Neural cell (in vitro differentiated cells): ENCODE data around the gene CBFA2T3. TPM values are rescaled to one million over a fixed set of nuclear protein-coding genes. Genes with fewer than 3 reads are reported as not detected.

ENCODE experiments used
- H2AFZ ChIP-seq: fragments of 200-600, 300-800 bp; sonication (generic), shearing (Covaris generic); 2 replicates; pipeline ENCODE4 v1.6.0; 2014; ENCODE audit warnings: low read depth, mild to moderate bottlenecking, antibody characterized with exemption, low read length, moderate library complexity
- H3F3A ChIP-seq: fragments of 200-600 bp; shearing (Covaris generic); 2 replicates; pipeline ENCODE4 v1.6.1; 2016; ENCODE audit warnings: mild to moderate bottlenecking, moderate library complexity, mixed read lengths, antibody characterized with exemption, low read length; ENCODE audit not compliant: insufficient read depth, poor library complexity, severe bottlenecking
- H3K27ac ChIP-seq: fragments of 200-600, 300-800 bp; sonication (generic), shearing (Covaris generic); 2 replicates; pipeline ENCODE4 v1.5.1; 2014; ENCODE audit warnings: mild to moderate bottlenecking, low read length, moderate library complexity
- H3K27me3 ChIP-seq: fragments of 300-800, 200-600 bp; sonication (generic), shearing (Covaris generic); 2 replicates; pipeline ENCODE4 v1.6.0; 2014; ENCODE audit warnings: mild to moderate bottlenecking, low read depth, low read length, moderate library complexity; ENCODE audit not compliant: insufficient read depth
- H3K36me3 ChIP-seq: fragments of 300-800, 200-600 bp; sonication (generic), shearing (Covaris generic); 2 replicates; pipeline ENCODE4 v1.5.1; 2014; ENCODE audit warnings: mild to moderate bottlenecking, antibody characterized with exemption, low read length, moderate library complexity; ENCODE audit not compliant: insufficient read depth
- H3K4me2 ChIP-seq: fragments of 300-800, 200-600 bp; sonication (generic), shearing (Covaris generic); 2 replicates; pipeline ENCODE4 v1.6.0; 2014; ENCODE audit warnings: mild to moderate bottlenecking, low read length
- H3K4me3 ChIP-seq: fragments of 300-800, 200-600 bp; sonication (generic), shearing (Covaris generic); 2 replicates; pipeline ENCODE4 v1.5.1; 2014; ENCODE audit warnings: mild to moderate bottlenecking, low read length, moderate library complexity
- H3K79me2 ChIP-seq: fragments of 200-600 bp; shearing (Covaris generic); replicated peaks from 2 replicates; pipeline ENCODE4 v1.6.0; 2014; ENCODE audit warnings: mild to moderate bottlenecking, low read length, moderate library complexity; ENCODE audit not compliant: insufficient read depth
- H3K9ac ChIP-seq: fragments of 300-800, 200-600 bp; sonication (generic), shearing (Covaris generic); 2 replicates; pipeline ENCODE4 v1.6.1; 2016; ENCODE audit warnings: mild to moderate bottlenecking, low read length, mixed read lengths
- H3K9me2 ChIP-seq: fragments of 200-600 bp; shearing (Covaris generic); 2 replicates; pipeline ENCODE4 v1.6.1; 2016; ENCODE audit warnings: mild to moderate bottlenecking, low read length, mixed read lengths; ENCODE audit not compliant: insufficient read depth
- H3K9me3 ChIP-seq: fragments of 200-600, 300-800 bp; sonication (generic), shearing (Covaris generic); 2 replicates; pipeline ENCODE4 v1.6.1; 2016; ENCODE audit warnings: mild to moderate bottlenecking, mixed run types, low read length, moderate library complexity, mixed read lengths
- H4K20me1 ChIP-seq: fragments of 200-600 bp; shearing (Covaris generic); 2 replicates; pipeline ENCODE4 v1.6.1; 2016; ENCODE audit warnings: mild to moderate bottlenecking, mixed run types; ENCODE audit not compliant: insufficient read depth
- CTCF ChIP-seq: fragments of 450-650 bp; IDR thresholded peaks from 2 replicates; pipeline ENCODE4 v1.5.1; 2014; ENCODE audit warnings: antibody characterized with exemption, mild to moderate bottlenecking, moderate library complexity; ENCODE audit not compliant: poor library complexity, severe bottlenecking
- EP300 ChIP-seq: fragments of 450-650 bp; conservative IDR thresholded peaks from 2 replicates; pipeline ENCODE4 v1.6.1; 2014; ENCODE audit warnings: antibody characterized with exemption, mild to moderate bottlenecking, moderate library complexity; ENCODE audit not compliant: poor library complexity, severe bottlenecking
- EZH2 ChIP-seq: fragments of 200-600, 300-800 bp; shearing (Covaris generic), sonication (generic); IDR thresholded peaks from 2 replicates; pipeline ENCODE4 v1.6.1; 2014; ENCODE audit warnings: antibody characterized with exemption, low read length, borderline replicate concordance, mild to moderate bottlenecking; ENCODE audit not compliant: insufficient read depth, poor library complexity, severe bottlenecking
- MXI1 ChIP-seq: fragments of 450-650 bp; conservative IDR thresholded peaks from 2 replicates; pipeline ENCODE4 v1.6.1; 2014; ENCODE audit warnings: antibody characterized with exemption, mild to moderate bottlenecking; ENCODE audit not compliant: poor library complexity, severe bottlenecking
- RAD21 ChIP-seq: fragments of 450-650 bp; conservative IDR thresholded peaks from 2 replicates; pipeline ENCODE4 v1.6.1; 2014; ENCODE audit warnings: antibody characterized with exemption, mild to moderate bottlenecking, moderate library complexity
- REST ChIP-seq: IDR thresholded peaks from 2 replicates; pipeline ENCODE4 v1.6.1; 2012; ENCODE audit warnings: borderline replicate concordance
- SMC3 ChIP-seq: fragments of 450-650 bp; conservative IDR thresholded peaks from 2 replicates; pipeline ENCODE4 v1.6.1; 2014; ENCODE audit warnings: antibody characterized with exemption, mild to moderate bottlenecking, moderate library complexity; ENCODE audit not compliant: poor library complexity
- TAF1 ChIP-seq: IDR thresholded peaks from 2 replicates; pipeline ENCODE4 v1.6.1; 2012; ENCODE audit warnings: low read depth
- polyA plus RNA-seq: library from polyadenylated mRNA; depleted of rRNA; stranded (reverse); fragments of >200 nt; gene quantifications from 2 replicates; pipeline ENCODE4 v1.2.3, GENCODE V29; 2014

The CBFA2T3 gene
- polyA plus RNA-seq, 1 donor from 2014 or later = 2.1 TPM

- no peak overlapping the region for H3K27ac ChIP-seq
- no peak overlapping the region for H3K4me2 ChIP-seq
- no peaks in the 10 kb centered on the region for H3K9me3 ChIP-seq
- H3K36me3 ChIP-seq = no peaks in the 10 kb centered on the region
- H4K20me1 ChIP-seq = no peaks in the 10 kb centered on the region
- H3K4me3 ChIP-seq = no peak overlapping the region
- no peak overlapping the region for H2AFZ ChIP-seq
- no peaks in the 10 kb centered on the region for H3K9me2 ChIP-seq
- no peak overlapping the region for H3K9ac ChIP-seq
- TF ChIP-seq RAD21 (no peak), REST (no peak), MXI1 (no peak), EP300 (no peak), SMC3 (no peak), CTCF (no peak), TAF1 (no peak), EZH2 (no peak)
- no peaks in the 10 kb centered on the region for H3K79me2 ChIP-seq
- no peaks in the 10 kb centered on the region for H3F3A ChIP-seq
- no peaks in the 10 kb centered on the region for H3K27me3 ChIP-seq
These were observed 43.3 kb upstream of the CBFA2T3 start for GRCh38 chr16:89020068-89020924.

GRCh38 chr16:89019511-89019910, 42.5 kb upstream of the CBFA2T3 start:
- no peak overlapping the region for H3K27ac ChIP-seq
- H2AFZ ChIP-seq = no peak overlapping the region
- H3K4me2 ChIP-seq = no peak overlapping the region
- no peaks in the 10 kb centered on the region for H3F3A ChIP-seq
- no peaks in the 10 kb centered on the region for H3K27me3 ChIP-seq
- no peaks in the 10 kb centered on the region for H3K9me2 ChIP-seq
- TF ChIP-seq CTCF (no peak), REST (no peak)
- no peaks in the 10 kb centered on the region for H3K36me3 ChIP-seq
- no peaks in the 10 kb centered on the region for H4K20me1 ChIP-seq
- no peak overlapping the region for H3K9ac ChIP-seq
- no peaks in the 10 kb centered on the region for H3K79me2 ChIP-seq
- H3K9me3 ChIP-seq = no peaks in the 10 kb centered on the region
- H3K4me3 ChIP-seq = no peak overlapping the region
